Measurements from ENCODE around the gene G6PD. TPM values are rescaled to one million over a fixed set of nuclear protein-coding genes. Genes with fewer than 3 reads are reported as not detected.

The G6PD gene
- total and polyA plus RNA-seq, 10 of the 15 experiments (the other 5 are each of a cell fraction or from before 2014, with no cell fraction given): 1.6 to 62.5 (median 28.4) TPM

DNA sequence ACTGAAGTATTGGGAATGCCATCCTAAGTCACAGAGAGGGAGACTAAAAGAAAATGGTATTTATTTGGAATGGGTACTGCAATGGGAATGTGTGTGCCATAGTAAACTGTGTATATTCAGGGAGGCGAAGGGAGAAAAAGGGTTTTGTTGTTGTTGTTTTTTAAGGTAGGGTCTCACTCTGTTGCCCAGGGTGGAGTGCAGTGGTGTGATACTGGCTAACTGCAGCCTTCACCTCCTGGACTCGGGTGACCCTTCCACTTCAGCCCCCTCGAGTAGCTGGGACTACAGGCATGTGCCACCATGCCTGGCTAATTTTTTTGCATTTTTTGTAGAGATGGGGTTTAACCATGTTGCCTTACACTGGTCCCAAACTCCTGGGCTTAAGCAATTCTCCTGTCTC is 51.9 kb downstream of the G6PD start:
- in situ Hi-C loops (cut with MboI): no loop called here
- FAIRE-seq (no peak), ATAC-seq (no peak), DNase-seq (ENCODE audit: low read depth, low spot score) (no peak)
- H3K4me2 ChIP-seq (ENCODE audit: control insufficient read depth, insufficient read depth): no peak overlapping the region
- no peaks in the 10 kb centered on the region for H4K20me1 ChIP-seq (ENCODE audit: control insufficient read depth, insufficient read depth)
- H3K79me2 ChIP-seq (ENCODE audit: control insufficient read depth, insufficient read depth, low read length): peaks cover 1% of the 10 kb centered on the region; the same call in 1 of the 2 replicates
- H3K9me3 ChIP-seq (replicated peaks; ENCODE audit: control insufficient read depth, insufficient read depth, low read length): no peaks in the 10 kb centered on the region; the same call in 2 of the 3 replicates
- no TSS peak for BruUV-seq (replicated peaks)
- CTCF ChIA-PET: no interaction called here
- no peaks in the 10 kb centered on the region for H3K27me3 ChIP-seq (replicated peaks in 1 of 2; ENCODE audit: control insufficient read depth in 2 of 2, insufficient read depth in 2 of 2, low read length in 1 of 2)
- SMC1A ChIA-PET (ENCODE audit: uncharacterized antibody, unreplicated experiment): no interaction called here
- H3K27ac ChIP-seq (ENCODE audit: control insufficient read depth, insufficient read depth): no peak overlapping the region
- no peak overlapping the region for H3K4me3 ChIP-seq
- 21% methylated on average over 3 of the region's 3 CpGs for WGBS (ENCODE audit: insufficient coverage, insufficient replicate concordance, low lambda C conversion rate, missing lambda C conversion rate)
- H3K36me3 ChIP-seq (ENCODE audit: control insufficient read depth in 2 of 2, insufficient read depth in 2 of 2, low read length in 1 of 2): no peaks in the 10 kb centered on the region
- H3K4me1 ChIP-seq (ENCODE audit: control insufficient read depth, insufficient read depth, low read length): peaks cover 7% of the 10 kb centered on the region
- H2AFZ ChIP-seq (ENCODE audit: control insufficient read depth, low read depth, low read length): no peak overlapping the region
- H3K9ac ChIP-seq (ENCODE audit: control insufficient read depth, insufficient read depth, low read length): no peak overlapping the region
- POLR2A ChIA-PET: interaction anchor here (0.6 to 0.7 kb wide), 2 partner anchors 54 to 91 kb away, joined by 3 to 11 read pairs; no protein-coding TSS in a partner anchor
- TF ChIP-seq TCF12 (IDR thresholded peaks at IDR 0.05; ENCODE audit: low read depth, low read length): no peak
- no peak for TF ChIP-seq POLR2A (IDR thresholded peaks at IDR 0.05; ENCODE audit: low read depth, low read length)
- no peak for TF ChIP-seq TAF1 (IDR thresholded peaks at IDR 0.05; ENCODE audit: borderline replicate concordance, low read depth, low read length)
- no peak for TF ChIP-seq CBFB (IDR thresholded peaks at IDR 0.05; ENCODE audit: low read depth)
- no peak for TF ChIP-seq RAD21 (IDR thresholded peaks at IDR 0.05; ENCODE audit: insufficient read depth, low read depth, low read length)
- TF ChIP-seq PML (IDR thresholded peaks at IDR 0.05; ENCODE audit: low read length): no peak
- no peak for TF ChIP-seq HCFC1 (IDR thresholded peaks at IDR 0.05; ENCODE audit: low read length)
- TF ChIP-seq, protein P1, sequence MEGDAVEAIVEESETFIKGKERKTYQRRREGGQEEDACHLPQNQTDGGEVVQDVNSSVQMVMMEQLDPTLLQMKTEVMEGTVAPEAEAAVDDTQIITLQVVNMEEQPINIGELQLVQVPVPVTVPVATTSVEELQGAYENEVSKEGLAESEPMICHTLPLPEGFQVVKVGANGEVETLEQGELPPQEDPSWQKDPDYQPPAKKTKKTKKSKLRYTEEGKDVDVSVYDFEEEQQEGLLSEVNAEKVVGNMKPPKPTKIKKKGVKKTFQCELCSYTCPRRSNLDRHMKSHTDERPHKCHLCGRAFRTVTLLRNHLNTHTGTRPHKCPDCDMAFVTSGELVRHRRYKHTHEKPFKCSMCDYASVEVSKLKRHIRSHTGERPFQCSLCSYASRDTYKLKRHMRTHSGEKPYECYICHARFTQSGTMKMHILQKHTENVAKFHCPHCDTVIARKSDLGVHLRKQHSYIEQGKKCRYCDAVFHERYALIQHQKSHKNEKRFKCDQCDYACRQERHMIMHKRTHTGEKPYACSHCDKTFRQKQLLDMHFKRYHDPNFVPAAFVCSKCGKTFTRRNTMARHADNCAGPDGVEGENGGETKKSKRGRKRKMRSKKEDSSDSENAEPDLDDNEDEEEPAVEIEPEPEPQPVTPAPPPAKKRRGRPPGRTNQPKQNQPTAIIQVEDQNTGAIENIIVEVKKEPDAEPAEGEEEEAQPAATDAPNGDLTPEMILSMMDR (IDR thresholded peaks at IDR 0.05 in 2 of 3, conservative IDR thresholded peaks at IDR 0.05 in 1 of 3; ENCODE audit: control insufficient read depth in 2 of 3, extremely low read depth in 1 of 3, insufficient read depth in 1 of 3, low read depth in 3 of 3, low read length in 3 of 3): no peak
- TF ChIP-seq POU2F2 (IDR thresholded peaks at IDR 0.05; ENCODE audit: borderline replicate concordance, low read depth, low read length): no peak
- TF ChIP-seq JUND (IDR thresholded peaks at IDR 0.05; ENCODE audit: low read depth, low read length): no peak
- no peak for TF ChIP-seq KAT2A (conservative IDR thresholded peaks at IDR 0.05; ENCODE audit: control insufficient read depth, low read depth, low read length)
- no peak for TF ChIP-seq SMAD1 (IDR thresholded peaks at IDR 0.05; ENCODE audit: low read depth, partially characterized antibody)
- no peak for TF ChIP-seq SIX5 (IDR thresholded peaks at IDR 0.05; ENCODE audit: low read depth, low read length, severe bottlenecking)
- intact Hi-C loops (cut with micrococcal nuclease; ENCODE audit: unreplicated experiment): no loop called here
- RAD21 ChIA-PET (ENCODE audit: unreplicated experiment): no interaction called here
